ENCODE measurements around the gene HACD2. TPM values are rescaled to one million over a fixed set of nuclear protein-coding genes. Genes with fewer than 3 reads are reported as not detected.

The HACD2 gene
- total RNA-seq, 3 donors from 2014 or later: 40.9 to 65.0 (median 52.7) TPM

DNA sequence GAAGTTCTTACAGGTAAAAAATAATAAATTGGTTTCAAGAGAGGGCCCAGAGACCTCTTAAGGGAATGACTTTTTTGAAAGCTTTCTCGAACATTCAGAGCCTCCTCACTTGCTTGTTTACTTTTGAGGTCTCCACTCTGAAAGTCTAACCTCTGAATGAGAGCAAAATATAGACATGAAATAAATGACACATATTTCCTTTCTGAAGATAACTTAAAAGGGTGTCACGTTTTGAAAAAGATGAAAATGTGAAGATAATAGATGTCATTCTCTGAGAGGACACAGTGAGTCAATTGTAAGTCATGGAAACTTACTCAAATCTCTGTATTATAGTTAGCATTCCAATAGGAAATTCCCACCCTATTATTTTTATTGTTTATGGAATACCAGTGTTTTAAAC, 44.6 kb downstream of the HACD2 start:
- H3K4me3 ChIP-seq: no peak overlapping the region
- H3K36me3 ChIP-seq (ENCODE audit: low read depth): no peaks in the 10 kb centered on the region
- no peak for TF ChIP-seq CTCF (IDR thresholded peaks at IDR 0.05)
- H3K4me1 ChIP-seq (ENCODE audit: low read depth): no peaks in the 10 kb centered on the region
- ATAC-seq (no peak), DNase-seq (no peak)
- H3K9me3 ChIP-seq: no peaks in the 10 kb centered on the region
- intact Hi-C loops (cut with DNase I, micrococcal nuclease): no loop called here

GRCh38 chr3:123536153-123536895, 48.5 kb downstream of the HACD2 start:
- H3K4me3 ChIP-seq: no peak overlapping the region
- no peaks in the 10 kb centered on the region for H3K36me3 ChIP-seq (ENCODE audit: low read depth)
- no peak for DNase-seq
- no peak for TF ChIP-seq CTCF (IDR thresholded peaks at IDR 0.05)
- no peaks in the 10 kb centered on the region for H3K4me1 ChIP-seq (ENCODE audit: low read depth)
- no peak for ATAC-seq
- intact Hi-C loops (cut with DNase I, micrococcal nuclease): no loop called here
- no peaks in the 10 kb centered on the region for H3K9me3 ChIP-seq

GRCh38 chr3:123535580-123535979, 49.3 kb downstream of the HACD2 start:
- ATAC-seq (no peak), DNase-seq (no peak)
- Histone ChIP-seq H3K4me3 (no peak overlapping the region), H3K9me3 (no peaks in the 10 kb centered on the region), H3K4me1 (ENCODE audit: low read depth) (no peaks in the 10 kb centered on the region), H3K36me3 (ENCODE audit: low read depth) (no peaks in the 10 kb centered on the region)
- intact Hi-C loops (cut with DNase I, micrococcal nuclease): no loop called here
- TF ChIP-seq CTCF (IDR thresholded peaks at IDR 0.05): no peak

- H3K4me3 ChIP-seq: no peak overlapping the region
- no peaks in the 10 kb centered on the region for H3K9me3 ChIP-seq
- no peak for TF ChIP-seq CTCF (IDR thresholded peaks at IDR 0.05)
- no peaks in the 10 kb centered on the region for H3K4me1 ChIP-seq (ENCODE audit: low read depth)
- no peaks in the 10 kb centered on the region for H3K36me3 ChIP-seq (ENCODE audit: low read depth)
- ATAC-seq (peak; percentile 72), DNase-seq (no peak)
- intact Hi-C loops (cut with DNase I, micrococcal nuclease): no loop called here
These were observed 50.6 kb downstream of the HACD2 start for GRCh38 chr3:123534264-123534663.

- TF ChIP-seq CTCF (IDR thresholded peaks at IDR 0.05): no peak
- intact Hi-C loops (cut with DNase I, micrococcal nuclease): no loop called here
- DNase-seq (no peak), ATAC-seq (no peak)
- Histone ChIP-seq H3K36me3 (ENCODE audit: low read depth) (no peaks in the 10 kb centered on the region), H3K4me1 (ENCODE audit: low read depth) (no peaks in the 10 kb centered on the region), H3K9me3 (no peaks in the 10 kb centered on the region), H3K4me3 (no peak overlapping the region)
These were observed 51.2 kb downstream of the HACD2 start for GRCh38 chr3:123533554-123534159.

Measured in mucosa of descending colon (tissue), 3 donors.